Spleen (tissue), 11 donors: ENCODE data around the gene OTOA. TPM values are rescaled to one million over a fixed set of nuclear protein-coding genes. Genes with fewer than 3 reads are reported as not detected.

Experiments used
- DNase-seq: peaks from one replicate; pipeline ENCODE4 v3.0.0-alpha.2; 2020
- H3K27ac ChIP-seq, 8 donors: fragments of 200-600 bp; sonication (generic) in 7 of 8; 1 replicate in 4 of 8; 2 replicates in 4 of 8; pipeline versions ENCODE4 v1.5.0 to v1.8.0; 2016 to 2021; ENCODE audit warnings: inconsistent platforms in 4 of 8, mild to moderate bottlenecking in 4 of 8, moderate library complexity in 1 of 8
- H3K27me3 ChIP-seq, 7 donors: fragments of 200-600 bp; sonication (generic) in 6 of 7; replicated peaks in 1 of 7; 1 replicate in 4 of 7; 2 replicates in 3 of 7; pipeline versions ENCODE4 v1.5.0 to v1.8.0; 2016 to 2021; ENCODE audit warnings: inconsistent platforms in 3 of 7, mild to moderate bottlenecking in 1 of 7
- H3K36me3 ChIP-seq, 6 donors: fragments of 200-600 bp; sonication (generic) in 5 of 6; 1 replicate in 4 of 6; 2 replicates in 2 of 6; pipeline versions ENCODE4 v1.5.0 to v1.8.0; 2016 to 2021; ENCODE audit warnings: inconsistent platforms in 2 of 6
- H3K4me1 ChIP-seq, 6 donors: fragments of 200-600 bp; sonication (generic) in 5 of 6; 1 replicate in 3 of 6; 2 replicates in 3 of 6; pipeline versions ENCODE4 v1.5.0 to v1.8.0; 2016 to 2021; ENCODE audit warnings: inconsistent platforms in 3 of 6
- H3K4me3 ChIP-seq, 8 donors: fragments of 200-600 bp; sonication (generic) in 7 of 8; 1 replicate in 4 of 8; 2 replicates in 4 of 8; pipeline versions ENCODE4 v1.5.0 to v1.8.0; 2016 to 2021; ENCODE audit warnings: inconsistent platforms in 4 of 8, mild to moderate bottlenecking in 4 of 8, moderate library complexity in 2 of 8
- H3K9me3 ChIP-seq, 8 donors: fragments of 200-600 bp; sonication (generic) in 7 of 8; 1 replicate in 4 of 8; 2 replicates in 4 of 8; pipeline versions ENCODE4 v1.5.0 to v1.8.0; 2016 to 2021; ENCODE audit warnings: inconsistent platforms in 4 of 8
- CTCF ChIP-seq, 11 experiments: fragments of 200-600 bp in 7 of 11; fragments of 450-650 bp in 4 of 11; sonication (generic) in 4 of 11; IDR thresholded peaks in 8 of 11; conservative IDR thresholded peaks in 3 of 11; 1 replicate in 7 of 11; 2 replicates in 4 of 11; pipeline versions ENCODE4 v1.4.0 to v1.8.0; 2016 to 2021; ENCODE audit warnings: antibody characterized with exemption in 11 of 11, inconsistent platforms in 4 of 11, mild to moderate bottlenecking in 1 of 11
- POLR2A ChIP-seq, 3 donors: fragments of 450-650 bp; IDR thresholded peaks; one replicate each; pipeline ENCODE4 v1.5.1; 2017; ENCODE audit warnings: antibody characterized with exemption in 3 of 3, mild to moderate bottlenecking in 1 of 3
- POLR2AphosphoS5 ChIP-seq, 3 donors: sonication (generic); formaldehyde crosslinking; IDR thresholded peaks; one replicate each; pipeline ENCODE4 v1.5.1; 2017; ENCODE audit warnings: antibody characterized with exemption in 3 of 3
- WGBS, 5 donors: extraction: QIAGEN DNeasy Blood & Tissue Kit in 3 of 5; methylation state at CpG; one replicate each; pipeline versions ENCODE4 v1.1.5 to v1.1.7; 2013 to 2018; 5-methylcytosine and 5-hydroxymethylcytosine counted together
- intact Hi-C: fragments of 100-400 bp; cut with DNase I; formaldehyde crosslinking; loops from one replicate; pipeline ENCODE4 v1.15.0; 2023; ENCODE audit warnings: low total_unique reads
- polyA plus RNA-seq, 3 donors: library from polyadenylated mRNA; stranded (reverse); fragments of 200-250 nt; gene quantifications; one replicate each; pipeline ENCODE4 v1.2.1, GENCODE V29; 2013
- total RNA-seq, 7 donors: library from RNA; depleted of rRNA in 3 of 7; stranded (reverse); fragments of >200 nt in 3 of 7; fragmentation: NEBNext Ultra II Directional in 4 of 7; extraction: Animal tissue kit (Norgen Biotek cat#: 25700) in 4 of 7; gene quantifications; one replicate each; pipeline versions ENCODE4 v1.1.0 to v1.2.1, GENCODE V29; 2016 to 2021
- donor health status: healthy with polysubstance abuse.
- donor health status: DM: no; HTN: no; CAD: no; lungs with moderate emphysema.
- donor health status: DM: no; HTN: no; CAD: no.
- donor health status: Bipolar disorder and iron deficiency.
- donor health status: healthy.
- donor health status: DM: no; HTN: no; CAD: no.
- donor health status: DM: yes; HTN: yes; CAD: no.

The OTOA gene
- total and polyA plus RNA-seq, 10 donors, result 0.86 to 3.1 (median 2.2) TPM

GRCh38 chr16:21650521-21650920 lies 13.2 kb upstream of the OTOA start:
- Histone ChIP-seq H3K4me1 (peaks cover 29 to 99% (median 87%) of the 10 kb centered on the region in 6 donors), H3K36me3 (peaks cover 0 to 55% (median 2%) of the 10 kb centered on the region in 6 donors), H3K9me3 (no peaks in the 10 kb centered on the region), H3K4me3 (peak overlapping the region in 7 of 8 donors; percentile 6 to 62 (median 36)), H3K27me3 (no peaks in the 10 kb centered on the region), H3K27ac (peak overlapping the region in 7 of 8 donors; percentile 74 to 89 (median 86))
- TF ChIP-seq POLR2A (IDR thresholded peaks at IDR 0.05) (no peak), CTCF (IDR thresholded peaks at IDR 0.05 in 8 of 11, conservative IDR thresholded peaks at IDR 0.05 in 3 of 11) (no peak), POLR2AphosphoS5 (IDR thresholded peaks at IDR 0.05) (no peak)
- 50 to 95% (median 62%) methylated on average over 1 of the region's 1 CpG for WGBS, 5 donors
- intact Hi-C loops, result no loop called here
- no peak for DNase-seq

DNA sequence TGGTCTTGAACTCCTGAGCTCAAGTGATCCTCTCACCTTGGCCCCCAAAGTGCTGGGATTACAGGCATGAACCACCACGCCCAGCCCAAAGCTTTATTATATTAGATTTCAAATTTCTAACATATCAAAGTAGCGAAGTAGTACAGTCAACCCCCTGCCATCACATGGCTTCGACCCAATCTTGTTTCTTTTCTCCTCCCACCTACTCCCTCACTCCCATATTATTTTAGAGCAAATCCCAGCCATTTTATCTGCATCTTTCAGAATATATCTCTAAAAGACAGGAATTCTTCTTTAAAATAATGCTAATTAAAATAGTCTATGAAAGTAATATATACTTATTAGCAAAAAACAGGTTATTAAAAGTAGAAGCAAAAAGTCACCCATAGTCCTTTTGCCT lies 12.3 kb upstream of the OTOA start:
- Histone ChIP-seq H3K27me3 (no peaks in the 10 kb centered on the region), H3K36me3 (peaks cover 0 to 57% (median 6%) of the 10 kb centered on the region in 6 donors), H3K9me3 (no peaks in the 10 kb centered on the region), H3K27ac (peak overlapping the region; percentile 15 to 89 (median 83)), H3K4me1 (peaks cover 23 to 99% (median 86%) of the 10 kb centered on the region in 6 donors), H3K4me3 (peak overlapping the region; percentile 0 to 62 (median 35))
- intact Hi-C loops, result no loop called here
- no peak for TF ChIP-seq CTCF (IDR thresholded peaks at IDR 0.05 in 8 of 11, conservative IDR thresholded peaks at IDR 0.05 in 3 of 11)
- TF ChIP-seq POLR2A (IDR thresholded peaks at IDR 0.05), result no peak
- no peak for TF ChIP-seq POLR2AphosphoS5 (IDR thresholded peaks at IDR 0.05)
- 86 to 95% (median 89%) methylated on average over 3 of the region's 3 CpGs for WGBS, 5 donors
- DNase-seq, result no peak

DNA sequence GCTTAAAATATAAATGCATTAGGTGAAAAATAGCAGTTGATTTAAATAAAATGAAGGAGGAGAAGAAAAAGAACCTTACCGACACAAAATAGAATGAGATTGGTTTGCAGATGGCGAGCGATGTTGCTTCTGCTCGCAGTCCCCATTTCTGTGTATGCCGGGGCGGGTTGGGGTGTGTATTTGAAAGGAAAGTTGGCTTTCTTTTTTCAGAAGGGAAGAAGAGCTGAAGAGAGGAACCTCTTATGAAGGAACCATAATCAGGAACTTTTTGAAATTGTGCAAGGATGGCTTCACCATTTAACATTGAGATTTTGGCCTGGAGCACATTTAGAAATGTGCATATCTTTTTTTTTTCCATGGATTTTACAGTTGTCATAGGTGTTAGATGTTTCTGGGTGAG lies 11.3 kb upstream of the OTOA start, which contains the start of gene IGSF6:
Gene IGSF6 (minus strand): TSS at position 156 of the 400 bp plus-strand sequence. CDS start 10 bp downstream, at position 146.
- H3K4me3 ChIP-seq, result peak within 1 kb of the TSS; percentile 0 to 62 (median 35)
- H3K27me3 ChIP-seq, result no peaks in the 10 kb centered on the region
- WGBS, 5 donors, result 60 to 93% (median 81%) methylated on average over 6 of the region's 6 CpGs
- intact Hi-C loops, result no loop called here
- no peaks in the 10 kb centered on the region for H3K9me3 ChIP-seq
- peaks cover 0 to 49% (median 6%) of the 10 kb centered on the region in 6 donors for H3K36me3 ChIP-seq
- peaks cover 20 to 99% (median 86%) of the 10 kb centered on the region in 6 donors for H3K4me1 ChIP-seq
- peak; percentile 79 for DNase-seq
- TF ChIP-seq POLR2A (IDR thresholded peaks at IDR 0.05) (no peak), POLR2AphosphoS5 (IDR thresholded peaks at IDR 0.05) (peak in 1 of 3 donors; percentile 41)
- H3K27ac ChIP-seq, result peak within 1 kb of the TSS; percentile 15 to 89 (median 83)

- Histone ChIP-seq H3K36me3 (peaks cover 0 to 38% (median 6%) of the 10 kb centered on the region in 6 donors), H3K4me3 (peak overlapping the region in 2 of 8 donors; percentile 34 to 62), H3K27me3 (no peaks in the 10 kb centered on the region), H3K9me3 (no peaks in the 10 kb centered on the region), H3K27ac (peak overlapping the region in 7 of 8 donors; percentile 74 to 89 (median 86)), H3K4me1 (peaks cover 13 to 99% (median 86%) of the 10 kb centered on the region in 6 donors)
- WGBS, 5 donors, result 82 to 99% (median 93%) methylated on average over 5 of the region's 5 CpGs
- intact Hi-C loops, result no loop called here
- peak; percentile 78 for DNase-seq
- TF ChIP-seq POLR2AphosphoS5 (IDR thresholded peaks at IDR 0.05) (peak; percentile 15 to 62 (median 55)), CTCF (IDR thresholded peaks at IDR 0.05 in 8 of 11, conservative IDR thresholded peaks at IDR 0.05 in 3 of 11) (no peak)
Observed at GRCh38 chr16:21653571-21653970, 10.2 kb upstream of the OTOA start.
